Mesenchymal stem cell (in vitro differentiated cells and primary cell): Measurements from ENCODE around the gene TGFBR3L.
A peak's percentile ranks its signal among the peaks of the same experiment; 100 is the strongest.

Experiments used
- DNase-seq: peaks from one replicate; pipeline ENCODE4 v3.0.0-alpha.2; 2013
- H2AFZ ChIP-seq: one replicate; pipeline ENCODE4 v1.6.1; 2013; ENCODE audit warnings: low read depth, mild to moderate bottlenecking, control low read depth, inconsistent platforms, low read length, moderate library complexity
- H2AK5ac ChIP-seq: 2 replicates; pipeline ENCODE4 v1.6.1; 2013; ENCODE audit warnings: low read length, moderate library complexity, mild to moderate bottlenecking, inconsistent platforms; ENCODE audit not compliant: severe bottlenecking
- H2BK120ac ChIP-seq: one replicate; pipeline ENCODE4 v1.6.1; 2013; ENCODE audit warnings: low read depth, mild to moderate bottlenecking, inconsistent platforms, low read length, moderate library complexity
- H2BK12ac ChIP-seq, 2 experiments: one replicate each; pipeline ENCODE4 v1.6.1; 2013; ENCODE audit warnings: inconsistent platforms in 2 of 2, low read length in 2 of 2, mild to moderate bottlenecking in 2 of 2, moderate library complexity in 2 of 2, control low read depth in 1 of 2
- H2BK15ac ChIP-seq: one replicate; pipeline ENCODE4 v1.6.1; 2013; ENCODE audit warnings: mild to moderate bottlenecking, low read depth, inconsistent platforms; ENCODE audit not compliant: poor library complexity, severe bottlenecking
- H2BK5ac ChIP-seq: 2 replicates; pipeline ENCODE4 v1.6.1; 2013; ENCODE audit warnings: low read depth, mild to moderate bottlenecking, low read length, control low read depth, inconsistent platforms; ENCODE audit not compliant: poor library complexity, severe bottlenecking
- H3K14ac ChIP-seq, 2 experiments: one replicate each; pipeline ENCODE4 v1.6.1; 2013; ENCODE audit warnings: inconsistent platforms in 2 of 2, low read length in 2 of 2, control low read depth in 1 of 2, mild to moderate bottlenecking in 1 of 2, moderate library complexity in 1 of 2
- H3K18ac ChIP-seq, 2 experiments: one replicate each; pipeline ENCODE4 v1.6.1; 2013; ENCODE audit warnings: inconsistent platforms in 2 of 2, low read length in 2 of 2, control low read depth in 1 of 2, low read depth in 1 of 2, mild to moderate bottlenecking in 1 of 2
- H3K23ac ChIP-seq, 2 experiments: one replicate each; pipeline ENCODE4 v1.6.1; 2013; ENCODE audit warnings: inconsistent platforms in 2 of 2, low read length in 2 of 2, mild to moderate bottlenecking in 2 of 2, moderate library complexity in 2 of 2, control low read depth in 1 of 2
- H3K27ac ChIP-seq: 2 replicates; pipeline ENCODE4 v1.5.1; 2013; ENCODE audit warnings: mild to moderate bottlenecking, moderate library complexity, low read length, control low read depth, inconsistent platforms; ENCODE audit not compliant: poor library complexity, severe bottlenecking
- H3K27me3 ChIP-seq, 2 experiments: 2 replicates each; pipeline versions ENCODE4 v1.6.1 to v1.7.0; 2013; ENCODE audit warnings: low read length in 2 of 2, mild to moderate bottlenecking in 2 of 2, moderate library complexity in 2 of 2, control low read depth in 1 of 2, inconsistent platforms in 1 of 2; ENCODE audit not compliant: control insufficient read depth in 1 of 2, insufficient read depth in 1 of 2
- H3K36me3 ChIP-seq, 2 experiments: 2 replicates each; pipeline versions ENCODE4 v1.6.1 to v1.7.0; 2013; ENCODE audit warnings: low read length in 2 of 2, control low read depth in 1 of 2, inconsistent platforms in 1 of 2, low read depth in 1 of 2, mild to moderate bottlenecking in 1 of 2; ENCODE audit not compliant: insufficient read depth in 2 of 2, control insufficient read depth in 1 of 2
- H3K4ac ChIP-seq, 2 experiments: one replicate each; pipeline ENCODE4 v1.6.1; 2013; ENCODE audit warnings: inconsistent platforms in 2 of 2, low read length in 2 of 2, mild to moderate bottlenecking in 2 of 2, moderate library complexity in 2 of 2, control low read depth in 1 of 2, low read depth in 1 of 2
- H3K4me1 ChIP-seq: 2 replicates; pipeline ENCODE4 v1.6.1; 2013; ENCODE audit warnings: low read depth, low read length, control low read depth; ENCODE audit not compliant: control insufficient read depth, insufficient read depth
- H3K4me2 ChIP-seq: 2 replicates; pipeline ENCODE4 v1.6.1; 2013; ENCODE audit warnings: low read length, mild to moderate bottlenecking, inconsistent platforms; ENCODE audit not compliant: poor library complexity, severe bottlenecking
- H3K4me3 ChIP-seq, 2 experiments: 2 replicates each; pipeline versions ENCODE4 v1.5.1 to v1.7.0; 2013; ENCODE audit warnings: low read length in 2 of 2, mild to moderate bottlenecking in 2 of 2, control low read depth in 1 of 2, low read depth in 1 of 2; ENCODE audit not compliant: insufficient read depth in 1 of 2
- H3K79me1 ChIP-seq: replicated peaks from 2 replicates; pipeline ENCODE4 v1.6.1; 2013; ENCODE audit warnings: mild to moderate bottlenecking, control low read depth, low read length, inconsistent platforms; ENCODE audit not compliant: poor library complexity, severe bottlenecking
- H3K9ac ChIP-seq: 2 replicates; pipeline ENCODE4 v1.7.0; 2013; ENCODE audit warnings: mild to moderate bottlenecking, low read length, moderate library complexity
- H3K9me3 ChIP-seq: 2 replicates; pipeline ENCODE4 v1.7.0; 2013; ENCODE audit warnings: mild to moderate bottlenecking, low read length; ENCODE audit not compliant: control insufficient read depth
- H4K8ac ChIP-seq: one replicate; pipeline ENCODE4 v1.6.1; 2013; ENCODE audit warnings: inconsistent platforms, mild to moderate bottlenecking, low read length, moderate library complexity
- H4K91ac ChIP-seq: one replicate; pipeline ENCODE4 v1.6.1; 2013; ENCODE audit warnings: mild to moderate bottlenecking, low read length, inconsistent platforms
- WGBS: methylation state at CpG from one replicate; pipeline ENCODE4 v1.1.7; 2013; ENCODE audit warnings: mixed read lengths; 5-methylcytosine and 5-hydroxymethylcytosine counted together

Gene TGFBR3L

DNA sequence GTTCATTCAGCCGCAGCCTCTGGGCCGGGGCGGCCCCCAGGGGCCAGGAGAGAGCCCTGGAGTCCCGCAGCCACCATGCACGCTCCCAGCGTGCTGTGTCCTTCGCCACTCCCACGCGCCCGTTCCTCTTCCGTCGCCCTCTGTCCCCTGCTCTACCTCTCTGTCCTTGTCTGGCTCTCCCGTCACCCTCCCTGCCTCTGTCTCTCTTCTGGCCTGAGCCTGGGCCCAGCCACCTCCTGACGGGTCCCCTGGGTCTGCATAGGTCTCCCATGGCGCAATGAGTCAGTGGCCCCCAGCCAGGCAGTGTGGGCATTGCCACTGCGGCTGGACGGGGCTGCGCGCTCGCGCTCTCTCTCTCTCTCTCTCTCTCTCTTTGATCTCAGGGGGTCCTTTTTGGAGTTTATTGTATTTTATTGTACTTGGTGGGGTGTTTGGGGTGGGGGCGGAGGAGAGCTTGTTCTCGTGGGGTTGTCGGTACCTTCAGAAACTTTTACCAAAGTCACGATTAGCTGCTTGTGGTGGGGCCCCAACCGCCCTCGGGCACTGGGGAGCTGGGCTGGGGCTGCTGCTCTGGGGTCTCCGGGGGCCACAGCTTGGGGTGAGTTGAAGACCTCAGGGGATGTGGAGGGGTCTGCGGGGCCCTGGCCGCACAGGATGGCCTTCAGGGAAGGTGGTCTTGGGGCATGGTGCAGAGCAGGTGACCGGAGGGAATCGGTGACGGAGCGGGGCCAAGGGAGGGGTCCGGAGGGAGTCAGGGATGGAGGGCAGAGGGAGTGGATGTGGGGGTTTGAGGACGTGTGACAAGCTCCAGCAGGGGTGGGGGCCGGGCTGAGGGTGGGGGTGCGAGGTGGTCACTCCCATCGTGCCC is 1.7 kb upstream of the TGFBR3L start:
- Histone ChIP-seq H3K36me3 (peaks cover 31 to 68% of the 10 kb centered on the region in 2 experiments), H2BK5ac (no peak overlapping the region), H3K9me3 (no peaks in the 10 kb centered on the region), H3K23ac (no peak overlapping the region), H3K4me2 (no peak overlapping the region), H2AK5ac (no peak overlapping the region), H2AFZ (no peak overlapping the region), H2BK120ac (no peak overlapping the region), H4K8ac (no peak overlapping the region), H3K14ac (no peak overlapping the region), H3K27ac (no peak overlapping the region), H3K18ac (no peak overlapping the region), H2BK12ac (no peak overlapping the region), H3K79me1 (peaks cover 26% of the 10 kb centered on the region), H3K4me3 (peak overlapping the region in 1 of 2 experiments; percentile 3), H3K9ac (no peak overlapping the region), H3K4ac (no peak overlapping the region), H3K4me1 (peaks cover 33% of the 10 kb centered on the region), H2BK15ac (no peak overlapping the region), H4K91ac (no peak overlapping the region), H3K27me3 (peaks cover 21 to 23% of the 10 kb centered on the region in 2 experiments)
- DNase-seq: no peak
- 95% methylated on average over 30 of the region's 39 CpGs for WGBS

DNA sequence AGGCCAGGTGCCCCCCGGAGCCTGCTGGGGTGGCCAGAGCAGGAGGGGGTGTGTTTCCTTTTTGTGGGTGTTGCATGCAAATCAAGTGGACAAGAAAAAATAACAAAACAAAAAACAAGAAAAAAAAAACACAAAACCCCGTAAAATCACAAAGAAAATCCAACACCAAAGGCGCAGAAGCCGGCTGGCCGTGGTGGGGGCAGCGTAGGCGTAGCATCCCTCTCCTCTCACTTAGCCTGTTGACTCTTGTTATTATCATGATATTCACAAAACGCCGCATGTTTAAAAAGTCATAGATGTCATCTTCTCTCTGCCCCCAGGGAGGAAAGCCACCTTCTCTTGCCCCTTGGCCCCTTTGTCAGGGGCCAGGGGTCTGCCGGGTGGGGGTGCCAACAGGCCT is 978 bp upstream of the TGFBR3L start:
- H3K4me3 ChIP-seq: peak overlapping the region in 1 of 2 experiments; percentile 3
- H3K9me3 ChIP-seq: no peaks in the 10 kb centered on the region
- no peak overlapping the region for H2BK15ac ChIP-seq
- no peak overlapping the region for H3K27ac ChIP-seq
- peaks cover 31 to 62% of the 10 kb centered on the region in 2 experiments for H3K36me3 ChIP-seq
- peaks cover 25% of the 10 kb centered on the region for H3K79me1 ChIP-seq
- H3K4me1 ChIP-seq: peaks cover 30% of the 10 kb centered on the region
- H3K23ac ChIP-seq: no peak overlapping the region
- H2BK120ac ChIP-seq: no peak overlapping the region
- no peak overlapping the region for H2AFZ ChIP-seq
- no peak overlapping the region for H3K4me2 ChIP-seq
- H2BK5ac ChIP-seq: no peak overlapping the region
- no peak overlapping the region for H3K4ac ChIP-seq
- H2BK12ac ChIP-seq: no peak overlapping the region
- H3K27me3 ChIP-seq: peaks cover 21 to 28% of the 10 kb centered on the region in 2 experiments
- H3K9ac ChIP-seq: no peak overlapping the region
- H3K18ac ChIP-seq: no peak overlapping the region
- H4K91ac ChIP-seq: no peak overlapping the region
- DNase-seq: no peak
- H2AK5ac ChIP-seq: no peak overlapping the region
- H4K8ac ChIP-seq: no peak overlapping the region
- 93% methylated on average over 9 of the region's 10 CpGs for WGBS
- no peak overlapping the region for H3K14ac ChIP-seq

GRCh38 chr19:7914099-7914498 is 531 bp upstream of the TGFBR3L start:
- no peak overlapping the region for H3K14ac ChIP-seq
- no peak overlapping the region for H3K4me3 ChIP-seq
- H2BK12ac ChIP-seq: no peak overlapping the region
- H3K4me1 ChIP-seq: peaks cover 26% of the 10 kb centered on the region
- no peak overlapping the region for H2BK15ac ChIP-seq
- no peaks in the 10 kb centered on the region for H3K9me3 ChIP-seq
- no peak overlapping the region for H3K18ac ChIP-seq
- peaks cover 31 to 57% of the 10 kb centered on the region in 2 experiments for H3K36me3 ChIP-seq
- H3K9ac ChIP-seq: no peak overlapping the region
- H3K4me2 ChIP-seq: no peak overlapping the region
- no peak overlapping the region for H4K8ac ChIP-seq
- 89% methylated on average over 6 of the region's 12 CpGs for WGBS
- no peak overlapping the region for H2BK120ac ChIP-seq
- H2BK5ac ChIP-seq: no peak overlapping the region
- no peak overlapping the region for H3K4ac ChIP-seq
- no peak overlapping the region for H3K23ac ChIP-seq
- H4K91ac ChIP-seq: no peak overlapping the region
- peaks cover 22% of the 10 kb centered on the region for H3K79me1 ChIP-seq
- H3K27me3 ChIP-seq: peaks cover 21 to 31% of the 10 kb centered on the region in 2 experiments
- DNase-seq: no peak
- no peak overlapping the region for H2AFZ ChIP-seq
- no peak overlapping the region for H3K27ac ChIP-seq
- H2AK5ac ChIP-seq: no peak overlapping the region

GRCh38 chr19:7915250-7916102 is 846 bp downstream of the TGFBR3L start:
- Histone ChIP-seq H3K27ac (no peak overlapping the region), H2BK120ac (no peak overlapping the region), H3K14ac (no peak overlapping the region), H3K4ac (no peak overlapping the region), H3K27me3 (peaks cover 21 to 31% of the 10 kb centered on the region in 2 experiments), H2BK15ac (peak overlapping the region; percentile 60), H3K4me3 (peak overlapping the region in 1 of 2 experiments; percentile 63), H2AK5ac (no peak overlapping the region), H2BK12ac (no peak overlapping the region), H3K79me1 (peaks cover 10% of the 10 kb centered on the region), H3K4me2 (peak overlapping the region; percentile 54), H3K9ac (peak overlapping the region; percentile 38), H4K8ac (peak overlapping the region; percentile 24), H3K18ac (no peak overlapping the region), H2AFZ (no peak overlapping the region), H4K91ac (no peak overlapping the region), H3K36me3 (peaks cover 25 to 43% of the 10 kb centered on the region in 2 experiments), H3K9me3 (no peaks in the 10 kb centered on the region), H3K4me1 (peaks cover 30% of the 10 kb centered on the region), H2BK5ac (no peak overlapping the region), H3K23ac (peak overlapping the region in 1 of 2 experiments; percentile 57)
- DNase-seq: no peak
- WGBS: 70% methylated on average over 24 of the region's 24 CpGs
